Endodermal cell (in vitro differentiated cells): ENCODE measurements around the gene PLCB3. TPM values are rescaled to one million over a fixed set of nuclear protein-coding genes. Genes with fewer than 3 reads are reported as not detected.

Experiments used
- DNase-seq: peaks from one replicate; pipeline ENCODE4 v3.0.0-alpha.2; 2017
- H3K27ac ChIP-seq: 2 replicates; pipeline ENCODE4 v1.5.1; 2013; ENCODE audit warnings: mild to moderate bottlenecking, low read depth, low read length, moderate library complexity
- H3K27me3 ChIP-seq: 2 replicates; pipeline ENCODE4 v1.6.1; 2013; ENCODE audit warnings: mild to moderate bottlenecking, low read length, moderate library complexity; ENCODE audit not compliant: insufficient read depth, control insufficient read depth, poor library complexity, severe bottlenecking
- H3K36me3 ChIP-seq: 2 replicates; pipeline ENCODE4 v1.7.0; 2013; ENCODE audit warnings: mild to moderate bottlenecking, low read length, moderate library complexity; ENCODE audit not compliant: control insufficient read depth, insufficient read depth
- H3K4me1 ChIP-seq: one replicate; pipeline ENCODE4 v1.7.0; 2013; ENCODE audit warnings: low read length; ENCODE audit not compliant: control insufficient read depth, insufficient read depth
- H3K4me3 ChIP-seq: 2 replicates; pipeline ENCODE4 v1.5.1; 2013; ENCODE audit warnings: mild to moderate bottlenecking, low read length, moderate library complexity
- H3K9ac ChIP-seq: 2 replicates; pipeline ENCODE4 v1.6.1; 2013; ENCODE audit warnings: mild to moderate bottlenecking, low read length, moderate library complexity; ENCODE audit not compliant: poor library complexity, severe bottlenecking; ENCODE audit errors: extremely low read depth
- H3K9me3 ChIP-seq: 2 replicates; pipeline ENCODE4 v1.6.1; 2013; ENCODE audit warnings: mild to moderate bottlenecking, low read length, moderate library complexity; ENCODE audit not compliant: control insufficient read depth
- H3K27ac Mint-ChIP-seq: 2 replicates; pipeline ENCODE4 v1.8.0; 2020; ENCODE audit warnings: mixed read lengths
- H3K27me3 Mint-ChIP-seq: 2 replicates; pipeline ENCODE4 v1.8.0; 2021; ENCODE audit warnings: mild to moderate bottlenecking, mixed read lengths; ENCODE audit not compliant: insufficient read depth
- H3K36me3 Mint-ChIP-seq: 2 replicates; pipeline ENCODE4 v1.8.0; 2020; ENCODE audit warnings: low read depth, mixed read lengths
- H3K4me1 Mint-ChIP-seq: 2 replicates; pipeline ENCODE4 v1.8.0; 2020; ENCODE audit warnings: mixed read lengths
- H3K4me3 Mint-ChIP-seq: 2 replicates; pipeline ENCODE4 v1.8.0; 2020; ENCODE audit warnings: mild to moderate bottlenecking, moderate library complexity, mixed read lengths
- H3K9me3 Mint-ChIP-seq: 2 replicates; pipeline ENCODE4 v1.8.0; 2020; ENCODE audit warnings: mild to moderate bottlenecking, mixed read lengths
- CTCF ChIP-seq: fragments of 200-600 bp; sonication (generic); conservative IDR thresholded peaks from 2 replicates; pipeline ENCODE4 v1.5.0; 2021; ENCODE audit warnings: antibody characterized with exemption, mild to moderate bottlenecking
- WGBS, 2 experiments: methylation state at CpG; one replicate each; pipeline versions ENCODE4 v1.1.5 to v1.1.7; 2013; ENCODE audit warnings: missing lambda C conversion rate in 2 of 2, mixed read lengths in 1 of 2; ENCODE audit not compliant: insufficient coverage in 1 of 2, insufficient read length in 1 of 2; 5-methylcytosine and 5-hydroxymethylcytosine counted together
- total RNA-seq, 2 donors: library from RNA; stranded (reverse); fragmentation: NEBNext Ultra II Directional in 1 of 2; extraction: Animal tissue kit (Norgen Biotek cat#: 25700) in 1 of 2; gene quantifications; 2 replicates in 1 of 2; 3 replicates in 1 of 2; pipeline ENCODE4 v1.2.1, GENCODE V29; 2021

Gene PLCB3
- total RNA-seq, 2 donors from 2014 or later, result 75.0 to 83.2 TPM

- H3K27me3 ChIP-seq, result no peaks in the 10 kb centered on the region
- no peaks in the 10 kb centered on the region for H3K9me3 ChIP-seq
- H3K27ac ChIP-seq, result no peak overlapping the region
- Mint-ChIP-seq H3K4me1 (peaks cover 29% of the 10 kb centered on the region), H3K9me3 (no peaks in the 10 kb centered on the region), H3K4me3 (no peak overlapping the region), H3K27me3 (no peaks in the 10 kb centered on the region), H3K36me3 (peaks cover 6% of the 10 kb centered on the region), H3K27ac (peak overlapping the region; percentile 76)
- WGBS, 2 experiments, result 91 to 100% methylated on average over 4 of the region's 4 CpGs
- H3K4me1 ChIP-seq, result peaks cover 15% of the 10 kb centered on the region
- no peak for TF ChIP-seq CTCF
- DNase-seq, result no peak
- H3K9ac ChIP-seq, result no peak overlapping the region
- H3K4me3 ChIP-seq, result no peak overlapping the region
- peaks cover 11% of the 10 kb centered on the region for H3K36me3 ChIP-seq
Observed at GRCh38 chr11:64249038-64249437, 2.3 kb upstream of the PLCB3 start.

- H3K27me3 ChIP-seq, result no peaks in the 10 kb centered on the region
- Mint-ChIP-seq H3K4me1 (peaks cover 29% of the 10 kb centered on the region), H3K27ac (peak overlapping the region; percentile 74), H3K36me3 (peaks cover 5% of the 10 kb centered on the region), H3K27me3 (no peaks in the 10 kb centered on the region), H3K9me3 (no peaks in the 10 kb centered on the region), H3K4me3 (no peak overlapping the region)
- no peaks in the 10 kb centered on the region for H3K9me3 ChIP-seq
- WGBS, 2 experiments, result 83 to 89% methylated on average over 3 to 8 of the region's 8 CpGs
- peak; percentile 84 for DNase-seq
- TF ChIP-seq CTCF, result no peak
- peaks cover 15% of the 10 kb centered on the region for H3K36me3 ChIP-seq
- H3K4me3 ChIP-seq, result no peak overlapping the region
- H3K9ac ChIP-seq, result no peak overlapping the region
- peaks cover 11% of the 10 kb centered on the region for H3K4me1 ChIP-seq
- no peak overlapping the region for H3K27ac ChIP-seq
Observed at GRCh38 chr11:64249563-64250414, 1.5 kb upstream of the PLCB3 start.

GRCh38 chr11:64250415-64251015 is 815 bp upstream of the PLCB3 start:
- Histone ChIP-seq H3K36me3 (peaks cover 20% of the 10 kb centered on the region), H3K4me1 (peaks cover 11% of the 10 kb centered on the region), H3K27me3 (no peaks in the 10 kb centered on the region), H3K9me3 (no peaks in the 10 kb centered on the region), H3K4me3 (peak overlapping the region; percentile 73), H3K9ac (no peak overlapping the region), H3K27ac (no peak overlapping the region)
- Mint-ChIP-seq H3K27ac (no peak overlapping the region), H3K9me3 (no peaks in the 10 kb centered on the region), H3K36me3 (peaks cover 8% of the 10 kb centered on the region), H3K4me3 (peak overlapping the region; percentile 86), H3K4me1 (peaks cover 29% of the 10 kb centered on the region), H3K27me3 (no peaks in the 10 kb centered on the region)
- TF ChIP-seq CTCF, result no peak
- DNase-seq, result no peak
- 4 to 18% methylated on average over 3 to 13 of the region's 13 CpGs for WGBS, 2 experiments
